Measurements from ENCODE around the gene PPP2R5A. TPM values are rescaled to one million over a fixed set of nuclear protein-coding genes. Genes with fewer than 3 reads are reported as not detected.
A peak's percentile ranks its signal among the peaks of the same experiment; 100 is the strongest.

The PPP2R5A gene
- 7.5 and 7.7 TPM in 2 replicates for polyA plus RNA-seq (2013)

DNA sequence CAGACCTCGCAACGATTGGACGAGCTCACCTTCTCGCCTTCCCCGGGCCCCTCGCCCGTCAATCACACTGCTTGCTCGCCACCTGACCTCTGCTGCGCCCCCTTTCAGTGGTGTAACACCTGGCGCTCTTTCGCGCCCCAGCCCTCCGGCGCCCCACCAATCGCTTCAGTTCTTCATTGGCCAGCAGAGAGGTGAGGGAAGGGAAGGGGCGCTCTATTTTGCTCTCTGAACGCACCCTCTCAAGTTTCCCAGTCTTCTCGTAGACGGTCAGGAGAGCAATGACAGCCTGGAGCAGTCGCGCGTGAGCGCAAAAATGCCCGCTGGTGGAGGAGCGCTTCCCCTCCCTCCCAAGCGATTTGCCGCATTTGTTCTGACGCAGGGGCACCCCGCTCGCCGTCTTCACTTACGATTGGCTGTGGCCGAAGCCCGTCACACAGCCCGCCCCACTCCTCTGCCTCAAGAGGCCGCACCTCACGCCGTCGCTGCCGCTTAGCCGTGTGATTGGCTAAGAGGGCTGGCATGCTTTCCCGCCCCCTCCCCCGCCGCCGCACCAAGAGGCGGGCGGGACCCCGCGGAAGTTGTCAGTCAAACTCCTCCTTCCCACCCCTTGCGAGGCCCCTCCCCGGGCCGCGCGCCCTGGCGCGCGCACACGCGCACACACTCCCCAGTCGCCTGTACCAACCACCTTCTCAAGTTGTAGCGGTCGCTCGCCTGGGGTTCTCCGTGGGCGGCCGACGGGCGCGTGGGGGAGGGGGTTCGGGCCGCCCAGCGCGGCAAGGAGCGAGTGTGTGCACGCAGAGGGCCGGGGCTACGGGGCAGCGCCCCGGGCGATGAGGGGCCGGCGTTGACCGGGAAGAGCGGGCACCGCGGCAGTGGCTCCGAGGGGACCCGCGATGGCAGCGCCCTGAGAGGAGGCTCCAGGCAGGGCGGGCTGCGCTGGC lies at the start of gene PPP2R5A:
Gene PPP2R5A (plus strand): TSS at position 667 of the 941 bp plus-strand sequence. CDS start 701 bp downstream, outside the sequence.
- H4K8ac ChIP-seq (ENCODE audit: low read depth, low read length) = peak within 1 kb of the TSS; percentile 84
- H3K14ac ChIP-seq (ENCODE audit: low read length) = peak within 1 kb of the TSS; percentile 41
- H4K91ac ChIP-seq (ENCODE audit: low read depth, low read length) = peak within 1 kb of the TSS; percentile 45
- H3K4me1 ChIP-seq (ENCODE audit: control insufficient read depth in 1 of 2, insufficient read depth in 2 of 2, low read length in 2 of 2) = peaks cover 0 to 6% of the 10 kb centered on the region in 2 experiments
- peak within 1 kb of the TSS; percentile 56 for H4K12ac ChIP-seq (ENCODE audit: low read depth, low read length)
- peak within 1 kb of the TSS; percentile 100 for H3K4me2 ChIP-seq (ENCODE audit: low read length)
- no peaks in the 10 kb centered on the region for H3K9me3 ChIP-seq (ENCODE audit: insufficient read depth, low read depth, low read length)
- H3K23ac ChIP-seq (ENCODE audit: low read length) = no peak within 1 kb of the TSS
- no peaks in the 10 kb centered on the region for H3K36me3 ChIP-seq (ENCODE audit: control insufficient read depth in 1 of 2, insufficient read depth in 2 of 2, low read length in 2 of 2)
- H3K27me3 ChIP-seq (ENCODE audit: insufficient read depth, low read length) = no peaks in the 10 kb centered on the region
- no peak within 1 kb of the TSS for H2BK12ac ChIP-seq (ENCODE audit: low read length)
- peaks cover 5% of the 10 kb centered on the region for H3K79me2 ChIP-seq (ENCODE audit: control insufficient read depth, insufficient read depth, low read length, poor library complexity)
- peak within 1 kb of the TSS; percentile 45 for H2BK5ac ChIP-seq (ENCODE audit: low read depth, low read length, poor library complexity)
- H3K79me1 ChIP-seq (ENCODE audit: low read length) = peaks cover 8% of the 10 kb centered on the region
- no peak within 1 kb of the TSS for H2AK5ac ChIP-seq (ENCODE audit: low read length)
- WGBS (ENCODE audit: extremely low coverage, insufficient coverage, insufficient read length) = no CpG with 5 or more reads among the region's 92 CpGs
- H3K4ac ChIP-seq (ENCODE audit: low read depth, low read length) = peak within 1 kb of the TSS; percentile 24
- peak within 1 kb of the TSS; percentile 100 for H2AFZ ChIP-seq (ENCODE audit: insufficient read depth, low read length, poor library complexity)
- peak; percentile 99 for DNase-seq
- peak within 1 kb of the TSS; percentile 91 for H3K9ac ChIP-seq (ENCODE audit: low read length)
- H3K4me3 ChIP-seq (ENCODE audit: low read depth, low read length) = peak within 1 kb of the TSS; percentile 99
- H2BK120ac ChIP-seq (ENCODE audit: insufficient read depth, low read length, poor library complexity) = peak within 1 kb of the TSS; percentile 71
- H3K18ac ChIP-seq (ENCODE audit: low read length) = peak within 1 kb of the TSS; percentile 59
- H3K27ac ChIP-seq (ENCODE audit: low read depth, low read length) = peak within 1 kb of the TSS; percentile 66

GRCh38 chr1:212235857-212236256 lies 49.4 kb upstream of the PPP2R5A start:
- Histone ChIP-seq H3K4me3 (ENCODE audit: low read depth, low read length) (no peak overlapping the region), H3K18ac (ENCODE audit: low read length) (no peak overlapping the region), H3K79me2 (ENCODE audit: control insufficient read depth, insufficient read depth, low read length, poor library complexity) (no peaks in the 10 kb centered on the region), H2BK12ac (ENCODE audit: low read length) (no peak overlapping the region), H3K4ac (ENCODE audit: low read depth, low read length) (no peak overlapping the region), H4K12ac (ENCODE audit: low read depth, low read length) (no peak overlapping the region), H4K91ac (ENCODE audit: low read depth, low read length) (no peak overlapping the region), H3K27me3 (ENCODE audit: insufficient read depth, low read length) (no peaks in the 10 kb centered on the region), H3K4me2 (ENCODE audit: low read length) (no peak overlapping the region), H3K14ac (ENCODE audit: low read length) (no peak overlapping the region), H3K23ac (ENCODE audit: low read length) (no peak overlapping the region), H2AK5ac (ENCODE audit: low read length) (no peak overlapping the region), H2AFZ (ENCODE audit: insufficient read depth, low read length, poor library complexity) (no peak overlapping the region), H3K4me1 (ENCODE audit: control insufficient read depth in 1 of 2, insufficient read depth in 2 of 2, low read length in 2 of 2) (peaks cover 3 to 5% of the 10 kb centered on the region in 2 experiments), H3K27ac (ENCODE audit: low read depth, low read length) (no peak overlapping the region), H4K8ac (ENCODE audit: low read depth, low read length) (no peak overlapping the region), H3K9me3 (ENCODE audit: insufficient read depth, low read depth, low read length) (no peaks in the 10 kb centered on the region), H3K79me1 (ENCODE audit: low read length) (no peaks in the 10 kb centered on the region), H2BK5ac (ENCODE audit: low read depth, low read length, poor library complexity) (no peak overlapping the region), H3K36me3 (ENCODE audit: control insufficient read depth in 1 of 2, insufficient read depth in 2 of 2, low read length in 2 of 2) (no peaks in the 10 kb centered on the region), H2BK120ac (ENCODE audit: insufficient read depth, low read length, poor library complexity) (no peak overlapping the region), H3K9ac (ENCODE audit: low read length) (no peak overlapping the region)
- no peak for DNase-seq
- WGBS (ENCODE audit: extremely low coverage, insufficient coverage, insufficient read length) = no CpG with 5 or more reads among the region's 5 CpGs

DNA sequence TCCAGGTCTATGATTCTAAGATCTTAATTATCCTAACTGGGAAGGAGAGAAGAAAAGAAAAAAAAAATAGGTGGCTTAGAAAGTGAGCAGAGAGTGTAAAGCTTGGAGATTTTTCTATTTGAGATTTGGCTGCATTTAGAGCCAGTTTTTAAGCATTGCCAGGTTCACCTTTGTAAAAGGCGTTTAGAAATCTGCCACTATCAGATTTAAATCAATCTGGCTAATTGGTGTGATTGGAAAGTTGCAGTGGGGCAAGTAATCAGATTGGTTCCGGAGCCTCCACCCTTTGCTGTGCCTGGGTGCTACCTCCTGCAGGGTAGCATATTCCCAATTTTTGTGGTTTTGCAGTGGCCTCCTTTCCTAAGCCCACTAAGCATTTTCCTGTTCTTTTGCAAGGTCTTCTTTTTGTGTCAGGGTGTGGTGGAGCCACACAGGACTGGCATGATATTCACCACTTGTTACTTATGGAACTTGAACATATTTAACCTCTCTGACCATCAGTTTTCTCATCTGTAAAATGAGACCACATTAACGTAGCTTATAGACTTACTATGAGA lies 48.5 kb upstream of the PPP2R5A start:
- Histone ChIP-seq H2BK120ac (ENCODE audit: insufficient read depth, low read length, poor library complexity) (no peak overlapping the region), H3K9me3 (ENCODE audit: insufficient read depth, low read depth, low read length) (no peaks in the 10 kb centered on the region), H2AK5ac (ENCODE audit: low read length) (no peak overlapping the region), H3K79me1 (ENCODE audit: low read length) (no peaks in the 10 kb centered on the region), H3K36me3 (ENCODE audit: control insufficient read depth in 1 of 2, insufficient read depth in 2 of 2, low read length in 2 of 2) (no peaks in the 10 kb centered on the region), H4K8ac (ENCODE audit: low read depth, low read length) (no peak overlapping the region), H3K4ac (ENCODE audit: low read depth, low read length) (no peak overlapping the region), H2BK5ac (ENCODE audit: low read depth, low read length, poor library complexity) (no peak overlapping the region), H2AFZ (ENCODE audit: insufficient read depth, low read length, poor library complexity) (no peak overlapping the region), H3K9ac (ENCODE audit: low read length) (peak overlapping the region; percentile 35), H3K4me1 (ENCODE audit: control insufficient read depth in 1 of 2, insufficient read depth in 2 of 2, low read length in 2 of 2) (peaks cover 3 to 5% of the 10 kb centered on the region in 2 experiments), H3K18ac (ENCODE audit: low read length) (no peak overlapping the region), H2BK12ac (ENCODE audit: low read length) (no peak overlapping the region), H3K23ac (ENCODE audit: low read length) (no peak overlapping the region), H4K12ac (ENCODE audit: low read depth, low read length) (no peak overlapping the region), H4K91ac (ENCODE audit: low read depth, low read length) (no peak overlapping the region), H3K27ac (ENCODE audit: low read depth, low read length) (no peak overlapping the region), H3K79me2 (ENCODE audit: control insufficient read depth, insufficient read depth, low read length, poor library complexity) (no peaks in the 10 kb centered on the region), H3K27me3 (ENCODE audit: insufficient read depth, low read length) (no peaks in the 10 kb centered on the region), H3K4me3 (ENCODE audit: low read depth, low read length) (no peak overlapping the region), H3K4me2 (ENCODE audit: low read length) (no peak overlapping the region), H3K14ac (ENCODE audit: low read length) (no peak overlapping the region)
- no peak for DNase-seq
- WGBS (ENCODE audit: extremely low coverage, insufficient coverage, insufficient read length) = no CpG with 5 or more reads among the region's 3 CpGs

- H2AFZ ChIP-seq (ENCODE audit: insufficient read depth, low read length, poor library complexity) = no peak overlapping the region
- no peak overlapping the region for H3K23ac ChIP-seq (ENCODE audit: low read length)
- no peaks in the 10 kb centered on the region for H3K27me3 ChIP-seq (ENCODE audit: insufficient read depth, low read length)
- no peak overlapping the region for H4K8ac ChIP-seq (ENCODE audit: low read depth, low read length)
- H3K4me1 ChIP-seq (ENCODE audit: control insufficient read depth in 1 of 2, insufficient read depth in 2 of 2, low read length in 2 of 2) = peaks cover 3 to 5% of the 10 kb centered on the region in 2 experiments
- DNase-seq = no peak
- no peak overlapping the region for H4K12ac ChIP-seq (ENCODE audit: low read depth, low read length)
- no peaks in the 10 kb centered on the region for H3K79me2 ChIP-seq (ENCODE audit: control insufficient read depth, insufficient read depth, low read length, poor library complexity)
- H3K14ac ChIP-seq (ENCODE audit: low read length) = no peak overlapping the region
- H3K4ac ChIP-seq (ENCODE audit: low read depth, low read length) = no peak overlapping the region
- no peak overlapping the region for H3K4me2 ChIP-seq (ENCODE audit: low read length)
- H2BK5ac ChIP-seq (ENCODE audit: low read depth, low read length, poor library complexity) = no peak overlapping the region
- no peak overlapping the region for H2BK12ac ChIP-seq (ENCODE audit: low read length)
- no peak overlapping the region for H2AK5ac ChIP-seq (ENCODE audit: low read length)
- H3K9me3 ChIP-seq (ENCODE audit: insufficient read depth, low read depth, low read length) = no peaks in the 10 kb centered on the region
- no peak overlapping the region for H3K4me3 ChIP-seq (ENCODE audit: low read depth, low read length)
- no peak overlapping the region for H3K18ac ChIP-seq (ENCODE audit: low read length)
- no peak overlapping the region for H4K91ac ChIP-seq (ENCODE audit: low read depth, low read length)
- no peak overlapping the region for H3K27ac ChIP-seq (ENCODE audit: low read depth, low read length)
- H3K9ac ChIP-seq (ENCODE audit: low read length) = no peak overlapping the region
- no peak overlapping the region for H2BK120ac ChIP-seq (ENCODE audit: insufficient read depth, low read length, poor library complexity)
- no peaks in the 10 kb centered on the region for H3K79me1 ChIP-seq (ENCODE audit: low read length)
- H3K36me3 ChIP-seq (ENCODE audit: control insufficient read depth in 1 of 2, insufficient read depth in 2 of 2, low read length in 2 of 2) = no peaks in the 10 kb centered on the region
Measured at GRCh38 chr1:212237651-212238050, 47.6 kb upstream of the PPP2R5A start.
